GM10266 (cell line): ENCODE results near the gene NDP.

Experiments used
- DNase-seq: peaks from one replicate; pipeline ENCODE4 v3.0.0; 2012; ENCODE audit errors: extremely low spot score
- TF ChIP-seq, protein P1 (sequence below): IDR thresholded peaks from 2 replicates; pipeline ENCODE4 v1.5.1; 2012; ENCODE audit warnings: mild to moderate bottlenecking, low read depth; ENCODE audit not compliant: control insufficient read depth, insufficient read depth; ENCODE audit errors: missing control alignments

The NDP gene

GRCh38 chrX:43985511-43985910 lies 12.3 kb upstream of the NDP start:
- DNase-seq: no peak
- TF ChIP-seq, protein P1, sequence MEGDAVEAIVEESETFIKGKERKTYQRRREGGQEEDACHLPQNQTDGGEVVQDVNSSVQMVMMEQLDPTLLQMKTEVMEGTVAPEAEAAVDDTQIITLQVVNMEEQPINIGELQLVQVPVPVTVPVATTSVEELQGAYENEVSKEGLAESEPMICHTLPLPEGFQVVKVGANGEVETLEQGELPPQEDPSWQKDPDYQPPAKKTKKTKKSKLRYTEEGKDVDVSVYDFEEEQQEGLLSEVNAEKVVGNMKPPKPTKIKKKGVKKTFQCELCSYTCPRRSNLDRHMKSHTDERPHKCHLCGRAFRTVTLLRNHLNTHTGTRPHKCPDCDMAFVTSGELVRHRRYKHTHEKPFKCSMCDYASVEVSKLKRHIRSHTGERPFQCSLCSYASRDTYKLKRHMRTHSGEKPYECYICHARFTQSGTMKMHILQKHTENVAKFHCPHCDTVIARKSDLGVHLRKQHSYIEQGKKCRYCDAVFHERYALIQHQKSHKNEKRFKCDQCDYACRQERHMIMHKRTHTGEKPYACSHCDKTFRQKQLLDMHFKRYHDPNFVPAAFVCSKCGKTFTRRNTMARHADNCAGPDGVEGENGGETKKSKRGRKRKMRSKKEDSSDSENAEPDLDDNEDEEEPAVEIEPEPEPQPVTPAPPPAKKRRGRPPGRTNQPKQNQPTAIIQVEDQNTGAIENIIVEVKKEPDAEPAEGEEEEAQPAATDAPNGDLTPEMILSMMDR: no peak

GRCh38 chrX:43978226-43978625 lies 5.0 kb upstream of the NDP start:
- TF ChIP-seq, protein P1: no peak

DNA sequence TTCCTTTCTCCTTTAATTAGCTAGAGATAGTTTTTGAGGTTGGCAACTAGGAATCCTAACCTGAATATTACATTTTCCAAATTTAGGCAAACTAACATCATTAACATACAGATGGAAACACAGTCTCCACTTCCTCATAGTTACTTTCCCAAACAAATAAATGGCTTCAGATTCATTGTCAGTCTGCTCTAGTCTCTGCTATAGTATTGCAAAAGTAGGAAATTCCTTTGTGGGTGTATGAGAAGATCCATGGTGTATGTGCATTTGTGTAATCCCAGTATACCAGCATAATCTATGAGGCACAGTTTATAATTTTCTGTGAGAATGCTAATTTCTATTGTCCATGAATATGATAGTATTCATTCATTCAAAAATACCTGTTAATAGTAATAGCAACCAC lies 3.0 kb upstream of the NDP start:
- TF ChIP-seq, protein P1: no peak

More at GRCh38 chrX:43978226-43978625, 5.0 kb upstream of the NDP start:
- no peak for DNase-seq

GRCh38 chrX:43975796-43976195 lies 2.6 kb upstream of the NDP start:
- DNase-seq: no peak
- TF ChIP-seq, protein P1: no peak

More for the DNA sequence above, 3.0 kb upstream of the NDP start:
- DNase-seq: no peak

DNA sequence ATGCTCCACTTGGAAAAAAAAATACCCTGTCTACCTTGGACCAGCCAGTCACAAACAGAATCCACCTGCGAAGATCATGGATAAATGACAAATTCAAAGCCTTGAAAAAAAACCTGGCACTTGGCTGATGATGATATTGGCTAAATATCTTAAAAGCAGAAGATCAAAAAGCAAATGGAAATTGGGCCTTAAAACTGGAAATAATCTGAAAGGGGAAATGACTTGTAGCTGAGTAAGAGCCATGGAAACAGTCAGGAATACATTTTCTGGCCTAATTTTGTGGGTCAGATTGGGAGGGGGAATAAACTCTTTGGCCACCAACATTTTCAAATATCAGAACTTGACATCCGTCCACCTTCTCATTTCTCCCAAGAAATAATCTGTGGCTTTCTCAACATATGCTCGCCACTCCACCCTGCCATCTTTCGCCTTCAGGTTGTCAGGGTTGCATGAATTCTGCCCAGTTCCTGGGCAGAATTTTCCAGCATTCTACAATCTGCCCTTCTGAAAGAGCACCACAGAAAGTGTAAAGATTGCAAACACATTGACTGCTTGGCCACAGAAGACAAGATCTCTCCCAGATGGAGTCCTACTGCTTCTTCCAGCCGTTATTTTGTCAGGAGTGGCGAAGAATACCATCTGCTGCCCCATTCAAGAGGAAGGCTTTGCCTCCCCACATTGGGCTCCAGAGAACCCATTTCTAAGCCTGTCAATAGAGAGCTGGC lies 1.7 kb upstream of the NDP start:
- no peak for DNase-seq
- TF ChIP-seq, protein P1: no peak

GRCh38 chrX:43974100-43974475 lies 898 bp upstream of the NDP start:
- DNase-seq: no peak
- TF ChIP-seq, protein P1: no peak
